GM21390 (cell line): Measurements from ENCODE around the gene CHPF2.

Source experiments
- ATAC-seq: cut with Tn5 transposase; IDR thresholded peaks from one replicate; pipeline ENCODE4 v1.9.1; 2021; ENCODE audit not compliant: unreplicated experiment

Gene CHPF2

GRCh38 chr7:151232917-151233701 lies 826 bp downstream of the CHPF2 start:
- ATAC-seq: peak; percentile 32

GRCh38 chr7:151233804-151234203 lies 1.5 kb downstream of the CHPF2 start:
- no peak for ATAC-seq

- no peak for ATAC-seq
Observed at GRCh38 chr7:151235091-151235787, 3.0 kb downstream of the CHPF2 start.

- ATAC-seq: no peak
Observed at GRCh38 chr7:151236406-151236805, 4.1 kb downstream of the CHPF2 start.

- ATAC-seq: no peak
Observed at GRCh38 chr7:151237244-151238189, 5.2 kb downstream of the CHPF2 start.

GRCh38 chr7:151238190-151238810 lies 6.0 kb downstream of the CHPF2 start:
- ATAC-seq: no peak

- no peak for ATAC-seq
Observed at GRCh38 chr7:151238924-151239836, 6.9 kb downstream of the CHPF2 start.

GRCh38 chr7:151239837-151240459 lies 7.7 kb downstream of the CHPF2 start:
- ATAC-seq: no peak

- no peak for ATAC-seq
Observed at GRCh38 chr7:151240536-151240935, 8.3 kb downstream of the CHPF2 start.

- no peak for ATAC-seq
Observed at GRCh38 chr7:151240942-151241754, 8.9 kb downstream of the CHPF2 start.

- ATAC-seq: no peak
Observed at GRCh38 chr7:151241755-151242096, 9.4 kb downstream of the CHPF2 start.

GRCh38 chr7:151242159-151243044 lies 10.1 kb downstream of the CHPF2 start:
- no peak for ATAC-seq

GRCh38 chr7:151243045-151243349 lies 10.7 kb downstream of the CHPF2 start:
- ATAC-seq: no peak

GRCh38 chr7:151243408-151244195 lies 11.3 kb downstream of the CHPF2 start:
- ATAC-seq: no peak

GRCh38 chr7:151244196-151244840 lies 12.0 kb downstream of the CHPF2 start:
- ATAC-seq: no peak

- no peak for ATAC-seq
Observed at GRCh38 chr7:151244841-151245346, 12.6 kb downstream of the CHPF2 start.
